ENCODE data around the gene ST6GALNAC5. TPM values are rescaled to one million over a fixed set of nuclear protein-coding genes. Genes with fewer than 3 reads are reported as not detected.

The ST6GALNAC5 gene
- total and polyA plus RNA-seq, 2 donors (not counting 3 experiments of a cell fraction or from before 2014, with no cell fraction given), result not detected

- ChIA-PET POLR2A (interaction anchor here (0.7 kb wide), 1 partner anchor 1373 kb away, joined by 6 read pairs; no protein-coding TSS in a partner anchor), CTCF (interaction anchor here (0.6 to 1.0 kb wide), 2 partner anchors 10 to 732 kb away, joined by 3 read pairs; no protein-coding TSS in a partner anchor)
- intact Hi-C loops (cut with micrococcal nuclease), result no loop called here
- TF ChIP-seq POLR2AphosphoS5 (IDR thresholded peaks at IDR 0.05; ENCODE audit: insufficient read depth, low read depth, low read length) (no peak), POLR2A (IDR thresholded peaks at IDR 0.05; ENCODE audit: low read depth, low read length) (no peak)
- Histone ChIP-seq H3K27me3 (ENCODE audit: control insufficient read depth in 2 of 2, insufficient read depth in 2 of 2, low read length in 2 of 2) (no peaks in the 10 kb centered on the region), H3K27ac (ENCODE audit: insufficient read depth, low read depth, low read length) (no peak overlapping the region), H3K4me3 (replicated peaks in 1 of 3; ENCODE audit: insufficient read depth in 1 of 3, low read depth in 1 of 3, low read length in 3 of 3) (no peak overlapping the region), H3K9me3 (replicated peaks; ENCODE audit: control insufficient read depth, insufficient read depth, low read length) (no peaks in the 10 kb centered on the region), H3K36me3 (ENCODE audit: control insufficient read depth in 2 of 2, extremely low read depth in 1 of 2, insufficient read depth in 2 of 2, low read length in 2 of 2) (no peaks in the 10 kb centered on the region), H3K4me2 (ENCODE audit: insufficient read depth, low read length) (no peak overlapping the region), H3K79me2 (ENCODE audit: control insufficient read depth, insufficient read depth, low read length) (no peaks in the 10 kb centered on the region), H3K9ac (replicated peaks; ENCODE audit: extremely low read depth, insufficient read depth, low read length) (no peak overlapping the region), H3K4me1 (ENCODE audit: control insufficient read depth, extremely low read depth, insufficient read depth, low read length) (no peaks in the 10 kb centered on the region), H4K20me1 (replicated peaks; ENCODE audit: control insufficient read depth, extremely low read depth, insufficient read depth, low read length) (no peaks in the 10 kb centered on the region), H2AFZ (ENCODE audit: low read depth, low read length) (no peak overlapping the region), H3K9me1 (replicated peaks; ENCODE audit: control insufficient read depth, extremely low read depth, insufficient read depth, low read length) (no peaks in the 10 kb centered on the region)
- no peak for FAIRE-seq
- no TSS peak for BruUV-seq (replicated peaks)
- DNase-seq (ENCODE audit: low read depth, low spot score), result no peak
- dilution Hi-C loops (cut with MboI; ENCODE audit: extremely low pct_ligation_motif_present, low sequenced_read_pairs), result no loop called here
Observed at GRCh38 chr1:77096496-77097255, 229.4 kb downstream of the ST6GALNAC5 start.

GRCh38 chr1:77100875-77101274 is 233.6 kb downstream of the ST6GALNAC5 start:
- no peaks in the 10 kb centered on the region for H3K36me3 ChIP-seq (ENCODE audit: control insufficient read depth in 2 of 2, extremely low read depth in 1 of 2, insufficient read depth in 2 of 2, low read length in 2 of 2)
- no peaks in the 10 kb centered on the region for H3K79me2 ChIP-seq (ENCODE audit: control insufficient read depth, insufficient read depth, low read length)
- no peaks in the 10 kb centered on the region for H3K27me3 ChIP-seq (ENCODE audit: control insufficient read depth in 2 of 2, insufficient read depth in 2 of 2, low read length in 2 of 2)
- FAIRE-seq (no peak), DNase-seq (ENCODE audit: low read depth, low spot score) (no peak)
- H2AFZ ChIP-seq (ENCODE audit: low read depth, low read length), result no peak overlapping the region
- BruUV-seq (replicated peaks), result no TSS peak
- dilution Hi-C loops (cut with MboI; ENCODE audit: extremely low pct_ligation_motif_present, low sequenced_read_pairs), result no loop called here
- H3K4me1 ChIP-seq (ENCODE audit: control insufficient read depth, extremely low read depth, insufficient read depth, low read length), result no peaks in the 10 kb centered on the region
- ChIA-PET POLR2A (no interaction called here), CTCF (no interaction called here)
- no peak overlapping the region for H3K9ac ChIP-seq (replicated peaks; ENCODE audit: extremely low read depth, insufficient read depth, low read length)
- TF ChIP-seq EZH2 (IDR thresholded peaks at IDR 0.05; ENCODE audit: borderline replicate concordance, low read depth, low read length, severe bottlenecking) (no peak), MYC (IDR thresholded peaks at IDR 0.05; ENCODE audit: low read depth, low read length) (no peak), POLR2AphosphoS5 (IDR thresholded peaks at IDR 0.05; ENCODE audit: insufficient read depth, low read depth, low read length) (no peak), JUN (IDR thresholded peaks at IDR 0.05; ENCODE audit: borderline replicate concordance, insufficient read depth, insufficient read length, low read depth) (no peak), POLR2A (IDR thresholded peaks at IDR 0.05; ENCODE audit: low read depth, low read length) (no peak), GATA2 (IDR thresholded peaks at IDR 0.05; ENCODE audit: insufficient read depth, insufficient read length, low read depth, low read length) (no peak), CTCF (IDR thresholded peaks at IDR 0.05; ENCODE audit: extremely low read depth in 1 of 2, insufficient read depth in 1 of 2, low read depth in 1 of 2, low read length in 2 of 2) (no peak), MAX (IDR thresholded peaks at IDR 0.05; ENCODE audit: insufficient read depth, insufficient read length) (no peak), FOS (IDR thresholded peaks at IDR 0.05; ENCODE audit: borderline replicate concordance, insufficient read depth, low read length) (no peak)
- H3K27ac ChIP-seq (ENCODE audit: insufficient read depth, low read depth, low read length), result no peak overlapping the region
- no peaks in the 10 kb centered on the region for H4K20me1 ChIP-seq (replicated peaks; ENCODE audit: control insufficient read depth, extremely low read depth, insufficient read depth, low read length)
- no peak overlapping the region for H3K4me2 ChIP-seq (ENCODE audit: insufficient read depth, low read length)
- no peaks in the 10 kb centered on the region for H3K9me1 ChIP-seq (replicated peaks; ENCODE audit: control insufficient read depth, extremely low read depth, insufficient read depth, low read length)
- no peaks in the 10 kb centered on the region for H3K9me3 ChIP-seq (replicated peaks; ENCODE audit: control insufficient read depth, insufficient read depth, low read length)
- no peak overlapping the region for H3K4me3 ChIP-seq (replicated peaks in 1 of 3; ENCODE audit: insufficient read depth in 1 of 3, low read depth in 1 of 3, low read length in 3 of 3)
- intact Hi-C loops (cut with micrococcal nuclease), result no loop called here

All from endothelial cell of umbilical vein (primary cell).